ENCODE measurements around the gene ATG16L1.

- TF ChIP-seq CTCF (conservative IDR thresholded peaks at IDR 0.05 in 1 of 2, IDR thresholded peaks at IDR 0.05 in 1 of 2; ENCODE audit: low read depth in 1 of 2, low read length in 2 of 2) (no peak), EZH2 (IDR thresholded peaks at IDR 0.05; ENCODE audit: low read length, missing control alignments) (no peak)
Observed at GRCh38 chr2:233208382-233209116, 42.9 kb upstream of the ATG16L1 start.

All from fibroblast of lung (primary cell).